Activated CD8-positive, alpha-beta T cell treated with anti-CD3 and anti-CD28 coated beads for 36 hours (primary cell): ENCODE results near the gene TIMM44. TPM values are rescaled to one million over a fixed set of nuclear protein-coding genes. Genes with fewer than 3 reads are reported as not detected.

ENCODE experiments used
- ATAC-seq: fragments of 200-7000 bp; cut with Tn5 transposase; one replicate; pipeline ENCODE4 v1.10.0; 2021; ENCODE audit warnings: mild to moderate bottlenecking, moderate library complexity
- CTCF ChIA-PET: fragments of 350-600 bp; sonication (Branson Sonifier 250); formaldehyde crosslinking; loops from one replicate; lab custom pipeline; 2021; ENCODE audit warnings: antibody characterized with exemption; lab: Charles Lee
- POLR2A ChIA-PET: fragments of 350-600 bp; sonication (Branson Sonifier 250); formaldehyde crosslinking; loops from one replicate; lab custom pipeline; 2021; ENCODE audit warnings: antibody characterized with exemption; lab: Charles Lee
- DNase-seq: peaks from one replicate; pipeline ENCODE4 v3.0.0-alpha.2; 2020
- H3K27ac Mint-ChIP-seq: one replicate; pipeline ENCODE4 v1.8.0; 2021; ENCODE audit warnings: mild to moderate bottlenecking, mixed read lengths
- H3K27me3 Mint-ChIP-seq: one replicate; pipeline ENCODE4 v1.8.0; 2021; ENCODE audit warnings: mixed read lengths
- H3K36me3 Mint-ChIP-seq: one replicate; pipeline ENCODE4 v1.8.0; 2021; ENCODE audit warnings: low read depth, mixed read lengths
- H3K4me1 Mint-ChIP-seq: one replicate; pipeline ENCODE4 v1.8.0; 2021; ENCODE audit warnings: low read depth, mixed read lengths
- H3K4me3 Mint-ChIP-seq: one replicate; pipeline ENCODE4 v1.8.0; 2021; ENCODE audit warnings: mild to moderate bottlenecking, moderate library complexity, mixed read lengths
- H3K9me3 Mint-ChIP-seq: one replicate; pipeline ENCODE4 v1.8.0; 2021; ENCODE audit warnings: mixed read lengths
- CTCF ChIP-seq: fragments of 200-600 bp; IDR thresholded peaks from one replicate; pipeline ENCODE4 v1.8.0; 2022; ENCODE audit warnings: antibody characterized with exemption, mild to moderate bottlenecking
- intact Hi-C: fragments of 100-400 bp; cut with micrococcal nuclease; formaldehyde crosslinking; loops from one replicate; pipeline ENCODE4 v1.10.0; 2022
- total RNA-seq, 2 experiments: library from RNA; stranded (reverse); gene quantifications; one replicate each; pipeline ENCODE4 v1.2.3, GENCODE V29; 2021

TIMM44 gene
- total RNA-seq, 2 experiments from 2014 or later, result 92.3 to 95.5 TPM

DNA sequence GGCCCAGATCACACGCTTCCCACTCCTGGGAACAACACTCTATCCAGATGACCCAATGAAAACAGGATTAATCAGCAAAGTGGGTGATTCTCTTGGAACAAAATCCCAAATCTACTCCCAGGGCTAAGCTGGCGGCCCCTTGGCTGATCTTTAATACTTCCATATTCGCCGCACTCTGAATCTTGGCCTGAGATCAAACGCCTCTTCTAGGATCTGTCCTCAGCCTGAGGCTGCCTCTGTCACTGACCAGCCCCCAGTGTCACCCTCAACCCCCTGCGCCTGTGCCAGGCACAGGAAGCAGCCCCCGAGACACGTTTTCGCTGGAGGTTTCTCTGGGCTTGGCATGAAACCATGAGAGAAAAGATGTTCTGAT, 15.1 kb downstream of the TIMM44 start:
- Mint-ChIP-seq H3K4me3 (no peak overlapping the region), H3K27ac (no peak overlapping the region), H3K9me3 (no peaks in the 10 kb centered on the region), H3K4me1 (peaks cover 16% of the 10 kb centered on the region), H3K36me3 (peaks cover 22% of the 10 kb centered on the region), H3K27me3 (no peaks in the 10 kb centered on the region)
- intact Hi-C loops, result loop anchor here (10.0 kb wide), 1 partner anchor 74 kb away; no protein-coding TSS in a partner anchor
- CTCF ChIA-PET, result interaction anchor here (1.4 to 3.7 kb wide), 2 partner anchors 13 to 16 kb away, joined by 3 to 28 read pairs; partner anchors contain the start of gene TIMM44
- no peak for DNase-seq
- ATAC-seq, result no peak
- TF ChIP-seq CTCF, result no peak
- POLR2A ChIA-PET, result interaction anchor here (2.8 to 7.7 kb wide), 2 partner anchors 9 to 14 kb away, joined by 14 to 81 read pairs; partner anchors contain the start of gene TIMM44

DNA sequence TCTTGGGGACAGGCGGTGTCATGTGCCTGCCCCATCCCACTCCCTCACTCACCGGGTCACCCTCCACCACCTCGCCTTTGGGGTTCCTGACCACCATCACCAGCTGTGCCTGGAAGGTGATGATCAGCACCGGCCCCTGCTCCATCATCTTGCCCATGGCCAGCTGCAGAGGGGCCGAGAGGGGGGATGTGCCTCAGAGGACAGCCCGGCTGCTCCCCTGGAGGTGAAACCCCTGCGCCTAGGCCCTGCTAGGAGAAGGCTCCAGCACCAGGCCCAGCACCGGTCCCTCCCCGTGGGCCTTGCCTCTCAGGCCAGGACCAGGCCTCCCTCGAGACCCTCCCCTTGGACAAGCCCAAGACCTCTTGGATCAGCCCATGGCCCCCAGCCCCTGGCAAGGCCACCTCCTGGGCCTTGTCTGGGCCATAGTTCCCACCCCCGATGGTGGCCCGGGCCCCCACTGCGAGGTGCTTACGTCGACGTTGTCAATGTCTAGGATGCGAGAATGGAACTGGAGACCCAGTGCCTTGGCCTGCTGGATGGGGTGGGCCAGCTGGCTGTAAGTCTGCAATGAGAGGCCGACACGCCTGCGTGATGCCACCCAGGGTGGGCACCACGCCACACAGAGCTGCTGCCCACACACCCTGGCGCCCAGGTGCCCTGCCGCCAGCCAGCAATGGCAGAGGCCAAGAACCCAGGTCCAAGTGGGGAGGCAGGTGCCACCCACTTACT, 15.7 kb downstream of the TIMM44 start:
- ChIA-PET CTCF (interaction anchor here (3.7 kb wide), 1 partner anchor 17 kb away, joined by 28 read pairs; the partner anchor contains the start of gene TIMM44), POLR2A (interaction anchor here (1.8 to 7.7 kb wide), 3 partner anchors 9 to 15 kb away, joined by 12 to 81 read pairs (median 14); partner anchors contain the start of gene TIMM44)
- ATAC-seq (no peak), DNase-seq (no peak)
- intact Hi-C loops, result loop anchor here (10.0 kb wide), 1 partner anchor 73 kb away; no protein-coding TSS in a partner anchor
- Mint-ChIP-seq H3K27me3 (no peaks in the 10 kb centered on the region), H3K4me1 (peaks cover 16% of the 10 kb centered on the region), H3K4me3 (no peak overlapping the region), H3K36me3 (peaks cover 22% of the 10 kb centered on the region), H3K9me3 (no peaks in the 10 kb centered on the region), H3K27ac (no peak overlapping the region)
- no peak for TF ChIP-seq CTCF

- CTCF ChIA-PET, result interaction anchor here (0.9 kb wide), 1 partner anchor 23 kb away, joined by 3 read pairs; the partner anchor contains the start of gene MAP2K7
- no peaks in the 10 kb centered on the region for H3K27me3 Mint-ChIP-seq
- peak overlapping the region; percentile 44 for H3K4me3 Mint-ChIP-seq
- intact Hi-C loops, result loop anchor here (10.0 kb wide), 1 partner anchor 72 kb away; no protein-coding TSS in a partner anchor
- no peak for TF ChIP-seq CTCF
- peaks cover 22% of the 10 kb centered on the region for H3K36me3 Mint-ChIP-seq
- POLR2A ChIA-PET, result interaction anchor here (0.7 to 7.7 kb wide), 5 partner anchors 8 to 16 kb away, joined by 3 to 81 read pairs (median 12); partner anchors contain the start of gene TIMM44
- H3K27ac Mint-ChIP-seq, result no peak overlapping the region
- DNase-seq, result no peak
- no peaks in the 10 kb centered on the region for H3K9me3 Mint-ChIP-seq
- peaks cover 16% of the 10 kb centered on the region for H3K4me1 Mint-ChIP-seq
- no peak for ATAC-seq
These were observed 16.5 kb downstream of the TIMM44 start for GRCh38 chr19:7926727-7927604.

DNA sequence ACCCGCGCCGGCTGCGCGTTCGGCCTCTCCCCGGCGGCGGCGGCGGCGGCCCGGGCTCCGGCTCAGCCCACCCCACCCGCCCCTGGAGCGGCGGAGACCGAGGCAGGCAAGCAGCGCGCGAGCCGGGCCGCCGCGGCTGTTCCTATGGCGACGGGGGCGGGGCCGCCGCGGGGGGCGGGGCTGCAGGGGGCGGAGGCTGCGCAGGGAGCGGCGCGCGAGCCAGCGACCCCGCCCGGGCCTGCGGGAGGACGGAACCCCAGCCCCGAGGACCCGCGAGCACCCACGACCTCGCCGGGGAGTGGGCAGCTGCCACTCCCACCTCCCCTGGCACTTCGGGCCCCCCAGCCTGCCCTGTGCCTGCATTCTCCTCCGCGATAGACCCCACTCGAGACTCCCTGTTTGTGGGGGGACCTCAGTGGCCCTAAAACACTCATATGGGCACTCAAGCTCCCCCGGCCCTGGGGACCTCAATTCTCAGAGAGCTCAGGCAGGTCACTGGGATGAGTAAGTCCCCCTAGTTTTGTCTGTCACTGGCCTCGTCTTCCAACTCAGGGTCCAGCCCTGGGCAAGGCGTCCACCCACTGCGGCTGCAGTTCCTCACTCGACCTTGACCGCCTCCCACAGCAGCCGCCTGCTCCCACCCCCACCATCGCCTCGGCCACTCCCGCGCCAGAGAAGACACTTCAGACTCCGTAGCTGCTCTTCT, 17.3 kb downstream of the TIMM44 start, which contains the start of gene CTXN1:
TSS of gene CTXN1 (minus strand) at position 115 of the 706 bp plus-strand sequence. CDS start 597 bp downstream, outside the sequence.
- intact Hi-C loops, result loop anchor here (10.0 kb wide), 1 partner anchor 71 kb away; no protein-coding TSS in a partner anchor
- peak; percentile 62 for ATAC-seq
- ChIA-PET POLR2A (interaction anchor here (0.7 to 7.7 kb wide), 4 partner anchors 9 to 16 kb away, joined by 3 to 81 read pairs (median 8); partner anchors contain the start of gene TIMM44), CTCF (interaction anchor here (0.9 kb wide), 1 partner anchor 22 kb away, joined by 3 read pairs; the partner anchor contains the start of gene MAP2K7)
- Mint-ChIP-seq H3K27ac (no peak within 1 kb of the TSS), H3K9me3 (no peaks in the 10 kb centered on the region), H3K4me1 (peaks cover 16% of the 10 kb centered on the region), H3K27me3 (no peaks in the 10 kb centered on the region), H3K4me3 (peak within 1 kb of the TSS; percentile 56), H3K36me3 (peaks cover 20% of the 10 kb centered on the region)
- no peak for TF ChIP-seq CTCF
- peak; percentile 78 for DNase-seq
